ENCODE measurements around the gene TRMT44. TPM values are rescaled to one million over a fixed set of nuclear protein-coding genes. Genes with fewer than 3 reads are reported as not detected.
A peak's percentile ranks its signal among the peaks of the same experiment; 100 is the strongest.

The TRMT44 gene
- 10 to 100 TPM; 14.0 to 21.7 (median 17.1) TPM for total RNA-seq
- long read RNA-seq, donor 1, transcript TRMT44-201 (11 exons, 2,799 nt) = major isoform, 6 of 21 reads
- long read RNA-seq, donor 1, partial matches to known transcripts = 1 of 21 reads
- long read RNA-seq, donor 1, other reads (novel, unspliced or antisense) = 13 of 21 reads
- long read RNA-seq, donor 2, partial matches to known transcripts = 0 of 2 reads
- long read RNA-seq, donor 2, other reads (novel, unspliced or antisense) = 1 of 2 reads

GRCh38 chr4:8440492-8441311 is at the start of gene TRMT44, which contains the start of gene ACOX3:
Gene TRMT44 (plus strand): TSS chr4:8440777. CDS start chr4:8440823, 46 bp downstream.
Gene ACOX3 (minus strand): TSS chr4:8440723. CDS start chr4:8416521, 24,202 bp downstream.
- H3K9me3 ChIP-seq = no peaks in the 10 kb centered on the region
- intact Hi-C loops (cut with DNase I, micrococcal nuclease) = no loop called here
- TF ChIP-seq CTCF (IDR thresholded peaks at IDR 0.05) = no peak
- H3K36me3 ChIP-seq (ENCODE audit: low read depth) = no peaks in the 10 kb centered on the region
- peak within 1 kb of the TSS; percentile 96 for H3K4me3 ChIP-seq
- DNase-seq (peak; percentile 93 to 98 (median 98)), ATAC-seq (peak; percentile 98)
- H3K4me1 ChIP-seq (ENCODE audit: low read depth) = peaks cover 42% of the 10 kb centered on the region

- no peaks in the 10 kb centered on the region for H3K4me1 ChIP-seq (ENCODE audit: low read depth)
- no peak for TF ChIP-seq CTCF (IDR thresholded peaks at IDR 0.05)
- DNase-seq (no peak), ATAC-seq (no peak)
- H3K9me3 ChIP-seq = no peaks in the 10 kb centered on the region
- H3K36me3 ChIP-seq (ENCODE audit: low read depth) = no peaks in the 10 kb centered on the region
- no peak overlapping the region for H3K4me3 ChIP-seq
- intact Hi-C loops (cut with DNase I, micrococcal nuclease) = no loop called here
Observed at GRCh38 chr4:8391071-8391470, 49.5 kb upstream of the TRMT44 start.

GRCh38 chr4:8391972-8392371 is 48.6 kb upstream of the TRMT44 start:
- Histone ChIP-seq H3K4me1 (ENCODE audit: low read depth) (no peaks in the 10 kb centered on the region), H3K4me3 (no peak overlapping the region), H3K9me3 (no peaks in the 10 kb centered on the region), H3K36me3 (ENCODE audit: low read depth) (no peaks in the 10 kb centered on the region)
- ATAC-seq (peak; percentile 58), DNase-seq (peak in 1 of 3 donors; percentile 61)
- no peak for TF ChIP-seq CTCF (IDR thresholded peaks at IDR 0.05)
- intact Hi-C loops (cut with DNase I, micrococcal nuclease) = no loop called here

- Histone ChIP-seq H3K36me3 (ENCODE audit: low read depth) (no peaks in the 10 kb centered on the region), H3K4me1 (ENCODE audit: low read depth) (no peaks in the 10 kb centered on the region), H3K4me3 (no peak overlapping the region), H3K9me3 (no peaks in the 10 kb centered on the region)
- intact Hi-C loops (cut with DNase I, micrococcal nuclease) = no loop called here
- TF ChIP-seq CTCF (IDR thresholded peaks at IDR 0.05) = no peak
- ATAC-seq (no peak), DNase-seq (no peak)
Observed at GRCh38 chr4:8392591-8393190, 47.9 kb upstream of the TRMT44 start.

GRCh38 chr4:8393593-8394038 is 47.0 kb upstream of the TRMT44 start:
- H3K9me3 ChIP-seq = no peaks in the 10 kb centered on the region
- TF ChIP-seq CTCF (IDR thresholded peaks at IDR 0.05) = no peak
- no peaks in the 10 kb centered on the region for H3K36me3 ChIP-seq (ENCODE audit: low read depth)
- peak; percentile 52 for ATAC-seq
- no peaks in the 10 kb centered on the region for H3K4me1 ChIP-seq (ENCODE audit: low read depth)
- H3K4me3 ChIP-seq = no peak overlapping the region
- DNase-seq = peak in 1 of 3 donors; percentile 50
- intact Hi-C loops (cut with DNase I, micrococcal nuclease) = no loop called here

Data from mucosa of descending colon (tissue), 3 donors.